K562 (cell line): ENCODE measurements around the gene ENTPD8. TPM values are rescaled to one million over a fixed set of nuclear protein-coding genes. Genes with fewer than 3 reads are reported as not detected.

ENCODE experiments used
- ATAC-seq: fragments of 200-7000 bp; cut with Tn5 transposase; 3 replicates; pipeline ENCODE4 v1.9.1; 2020; ENCODE audit warnings: moderate library complexity
- BruUV-seq: library from RNA; stranded (reverse); fragments of 400-500 nt; replicated peaks from 2 replicates; lab custom pipeline; 2021; lab: Mats Ljungman, UMichigan
- CTCF ChIA-PET: fragments of 300-600 bp; formaldehyde crosslinking; extraction: SDS; loops from one replicate; lab custom pipeline; 2021; ENCODE audit warnings: low intra/inter-chr PET ratio; lab: Yijun Ruan, JAX
- POLR2A ChIA-PET: fragments of 300-600, 350-650 bp; sonication (Branson Sonifier 250); formaldehyde crosslinking; extraction: SDS; loops from one replicate; lab custom pipeline; 2021; ENCODE audit warnings: antibody characterized with exemption, inconsistent platforms; lab: Yijun Ruan, JAX
- DNase-seq, 4 experiments: peaks; one replicate each; pipeline versions ENCODE4 v3.0.0 to v3.0.0-alpha.2; 2011 to 2018; ENCODE audit warnings: low spot score in 3 of 4, mixed read lengths in 3 of 4; ENCODE audit errors: extremely low read depth in 1 of 4
- FAIRE-seq: peaks from 2 replicates; lab custom pipeline; 2011; peaks lifted over from hg19 to GRCh38; lab: Jason Lieb, UNC
- H2AFZ ChIP-seq: 2 replicates; pipeline ENCODE4 v1.6.0; 2011; ENCODE audit warnings: low read depth, low read length, control low read depth, inconsistent platforms
- H3K27ac ChIP-seq: fragments of 200-600 bp; 3 replicates; pipeline ENCODE4 v1.8.0; 2011; ENCODE audit warnings: low read depth, mild to moderate bottlenecking, control low read depth, inconsistent platforms, low read length, moderate library complexity, mixed read lengths; ENCODE audit errors: extremely low read depth
- H3K27me3 ChIP-seq, 2 experiments: fragments of 300-600 bp in 1 of 2; 2 replicates in 1 of 2; 3 replicates in 1 of 2; pipeline versions ENCODE4 v1.6.0 to v1.8.0; 2011; ENCODE audit warnings: inconsistent platforms in 2 of 2, low read length in 2 of 2, mild to moderate bottlenecking in 1 of 2, mixed read lengths in 1 of 2, moderate library complexity in 1 of 2; ENCODE audit not compliant: control insufficient read depth in 2 of 2, insufficient read depth in 2 of 2
- H3K36me3 ChIP-seq: fragments of 300-600 bp; 3 replicates; pipeline ENCODE4 v1.8.0; 2011; ENCODE audit warnings: mild to moderate bottlenecking, low read length, inconsistent platforms; ENCODE audit not compliant: control insufficient read depth, insufficient read depth
- H3K4me1 ChIP-seq, 2 experiments: fragments of 200-600 bp in 1 of 2; replicated peaks in 1 of 2; 2 replicates in 1 of 2; 3 replicates in 1 of 2; pipeline versions ENCODE4 v1.5.1 to v1.8.0; 2011; ENCODE audit warnings: inconsistent platforms in 2 of 2, low read length in 2 of 2, mild to moderate bottlenecking in 1 of 2, mixed read lengths in 1 of 2, moderate library complexity in 1 of 2; ENCODE audit not compliant: control insufficient read depth in 2 of 2, insufficient read depth in 2 of 2
- H3K4me2 ChIP-seq: 2 replicates; pipeline ENCODE4 v1.6.1; 2011; ENCODE audit warnings: low read length, control low read depth, inconsistent platforms, mixed read lengths; ENCODE audit not compliant: insufficient read depth
- H3K4me3 ChIP-seq: fragments of 200-600 bp; sonication (generic), shearing (Covaris generic); 2 replicates; pipeline ENCODE4 v1.5.1; 2016; ENCODE audit warnings: control low read depth, inconsistent platforms
- H3K79me2 ChIP-seq: fragments of 200-600 bp; 3 replicates; pipeline ENCODE4 v1.8.0; 2011; ENCODE audit warnings: low read length, inconsistent platforms; ENCODE audit not compliant: control insufficient read depth, insufficient read depth
- H3K9ac ChIP-seq, 2 experiments: 2 replicates each; pipeline versions ENCODE4 v1.6.0 to v1.6.1; 2011; ENCODE audit warnings: low read depth in 2 of 2, low read length in 2 of 2, control low read depth in 1 of 2, inconsistent platforms in 1 of 2, mild to moderate bottlenecking in 1 of 2, mixed read lengths in 1 of 2; ENCODE audit not compliant: insufficient read depth in 1 of 2
- H3K9me1 ChIP-seq: one replicate; pipeline ENCODE4 v1.6.0; 2011; ENCODE audit warnings: inconsistent platforms, mild to moderate bottlenecking, low read length, moderate library complexity; ENCODE audit not compliant: control insufficient read depth, insufficient read depth
- H3K9me3 ChIP-seq: replicated peaks from 2 replicates; pipeline ENCODE4 v1.5.1; 2011; ENCODE audit warnings: low read depth, low read length, inconsistent platforms; ENCODE audit not compliant: control insufficient read depth, insufficient read depth
- H4K20me1 ChIP-seq: replicated peaks from 2 replicates; pipeline ENCODE4 v1.6.1; 2011; ENCODE audit warnings: low read length, inconsistent platforms, mixed read lengths; ENCODE audit not compliant: control insufficient read depth, insufficient read depth
- CHD7 ChIP-seq: fragments of 200-600 bp; sonication (generic); IDR thresholded peaks from one replicate; pipeline ENCODE4 v1.6.1; 2012; ENCODE audit warnings: mild to moderate bottlenecking, low read depth, low read length, inconsistent platforms
- ELF4 ChIP-seq: fragments of 450-650 bp; formaldehyde crosslinking; IDR thresholded peaks from 2 replicates; pipeline ENCODE4 v1.4.0; 2022; ENCODE audit warnings: missing genetic modification characterization
- IRF2 ChIP-seq: sonication (generic); formaldehyde crosslinking; IDR thresholded peaks from 2 replicates; pipeline ENCODE4 v1.8.1; 2022; ENCODE audit warnings: mild to moderate bottlenecking, missing genetic modification reagents
- MAZ ChIP-seq, 2 experiments: fragments of 450-650 bp in 1 of 2; sonication (generic) in 1 of 2; formaldehyde crosslinking; IDR thresholded peaks in 1 of 2; conservative IDR thresholded peaks in 1 of 2; 2 replicates each; pipeline versions ENCODE4 v1.4.0 to v1.5.0; 2020; ENCODE audit warnings: mild to moderate bottlenecking in 1 of 2, missing genetic modification reagents in 1 of 2
- POLR2G ChIP-seq: fragments of 200-400 bp; formaldehyde crosslinking; IDR thresholded peaks from 2 replicates; pipeline ENCODE4 v1.6.1; 2017; ENCODE audit warnings: low read depth, mild to moderate bottlenecking, antibody characterized with exemption, low read length, moderate library complexity
- SNIP1 ChIP-seq: fragments of 450-650 bp; IDR thresholded peaks from 2 replicates; pipeline ENCODE4 v1.7.1; 2017; ENCODE audit warnings: low read depth, mild to moderate bottlenecking
- ZNF165 ChIP-seq: fragments of 250-450 bp; sonication (Bioruptor Pico); IDR thresholded peaks from 2 replicates; pipeline ENCODE4 v1.4.0; 2020; ENCODE audit warnings: borderline replicate concordance
- WGBS: fragments of 100-300 bp; shearing (Covaris generic); methylation state at CpG from one replicate; pipeline ENCODE4 v1.1.6; 2016; ENCODE audit warnings: low coverage, mixed read lengths; ENCODE audit not compliant: insufficient coverage; ENCODE audit errors: missing lambda C conversion rate; 5-methylcytosine and 5-hydroxymethylcytosine counted together
- in situ Hi-C: fragments of 300-500 bp; cut with MboI; formaldehyde crosslinking; loops from 4 replicates; pipeline ENCODE4 v1.15.0; 2018; ENCODE audit warnings: inconsistent platforms, mixed read lengths
- intact Hi-C: fragments of 100-400 bp; cut with micrococcal nuclease; formaldehyde crosslinking; loops from 2 replicates; pipeline ENCODE4 v1.14.2; 2022
- polyA plus RNA-seq, 8 experiments: library from polyadenylated mRNA; depleted of rRNA in 4 of 8; stranded (reverse) in 5 of 8; unstranded in 3 of 8; fragments of >200 nt; fragmentation: Nextera tagmentation in 2 of 8; fragmentation: Illumina TruSeq in 1 of 8; extraction: Ambion mirVana in 2 of 8; extraction: Trizol in 1 of 8; gene quantifications; 2 replicates each; pipeline versions ENCODE4 v1.2.1 to v1.2.3, GENCODE V29; 2011 to 2014; ENCODE audit warnings: inconsistent platforms in 1 of 8, missing spikeins in 1 of 8
- total RNA-seq, 7 experiments: library from RNA; depleted of rRNA in 6 of 7; stranded (reverse); fragments of >200 nt in 6 of 7; fragmentation: Illumina TruSeq in 2 of 7; extraction: Trizol in 2 of 7; gene quantifications; 2 replicates each; pipeline versions ENCODE4 v1.2.1 to v1.2.3, GENCODE V29; 2011 to 2021; ENCODE audit warnings: low replicate concordance in 1 of 7

Gene ENTPD8
- total and polyA plus RNA-seq, 9 of the 15 experiments (the other 6 are each of a cell fraction or from before 2014, with no cell fraction given): 0.06 to 0.27 (median 0.19) TPM; not detected in 5

GRCh38 chr9:137410891-137411249, 30.3 kb downstream of the ENTPD8 start:
- CTCF ChIA-PET: no interaction called here
- peaks cover 22 to 71% of the 10 kb centered on the region in 2 experiments for H3K4me1 ChIP-seq
- ATAC-seq (no peak), FAIRE-seq (no peak), DNase-seq (no peak)
- peak overlapping the region in 1 of 2 experiments; percentile 14; a peak in 1 of 4 replicates for H3K9ac ChIP-seq
- H3K9me1 ChIP-seq: no peaks in the 10 kb centered on the region
- H3K79me2 ChIP-seq: peaks cover 42% of the 10 kb centered on the region
- H4K20me1 ChIP-seq: no peaks in the 10 kb centered on the region
- H3K27me3 ChIP-seq: no peaks in the 10 kb centered on the region
- WGBS: 82% methylated on average over 10 of the region's 15 CpGs
- intact Hi-C loops (no loop called here), in situ Hi-C loops (no loop called here)
- H3K9me3 ChIP-seq: no peaks in the 10 kb centered on the region
- no TSS peak for BruUV-seq
- peak; percentile 67 for TF ChIP-seq POLR2G
- no peak for TF ChIP-seq ELF4
- TF ChIP-seq CHD7: no peak
- TF ChIP-seq MAZ (CRISPR knock-in tag; conservative IDR thresholded peaks at IDR 0.05 in 1 of 2, IDR thresholded peaks at IDR 0.05 in 1 of 2): no peak
- TF ChIP-seq ZNF165 (CRISPR knock-in tag): no peak
- TF ChIP-seq SNIP1: no peak
- TF ChIP-seq IRF2 (CRISPR knock-in tag): no peak
- TF ChIP-seq, all 486 proteins: peak for 1
- POLR2A ChIA-PET: no interaction called here
- H2AFZ ChIP-seq: no peak overlapping the region
- H3K27ac ChIP-seq: no peak overlapping the region; the same call in 2 of the 3 replicates
- no peak overlapping the region for H3K4me2 ChIP-seq
- H3K4me3 ChIP-seq: no peak overlapping the region
- H3K36me3 ChIP-seq: no peaks in the 10 kb centered on the region; the same call in 2 of the 3 replicates
